OCI-LY1 (cell line): Measurements from ENCODE around the gene MYH7.
"Not testable (repeated sequence)": the region's sequence is repeated elsewhere in the genome, so short reads cannot be mapped to it uniquely, and the experiment has no call there.

Source experiments
- H2AFZ ChIP-seq: fragments of 200-600 bp; sonication (generic), shearing (Covaris generic); 2 replicates; pipeline ENCODE4 v1.6.0; 2014; ENCODE audit warnings: antibody characterized with exemption, mild to moderate bottlenecking, low read length
- H3F3A ChIP-seq: fragments of 200-600 bp; sonication (generic), shearing (Covaris generic); 2 replicates; pipeline ENCODE4 v1.6.0; 2014; ENCODE audit warnings: mild to moderate bottlenecking, antibody characterized with exemption, low read length, moderate library complexity; ENCODE audit not compliant: insufficient read depth
- H3K27ac ChIP-seq: fragments of 200-600 bp; sonication (generic); 2 replicates; pipeline ENCODE4 v1.5.1; 2014; ENCODE audit warnings: low read length, mixed run types, mild to moderate bottlenecking, low read depth; ENCODE audit not compliant: poor library complexity, severe bottlenecking
- H3K27me3 ChIP-seq: fragments of 200-600 bp; sonication (generic); 2 replicates; pipeline ENCODE4 v1.6.0; 2014; ENCODE audit warnings: antibody characterized with exemption, mild to moderate bottlenecking, low read length, moderate library complexity; ENCODE audit not compliant: insufficient read depth
- H3K36me3 ChIP-seq: fragments of 200-600 bp; sonication (generic); 2 replicates; pipeline ENCODE4 v1.6.1; 2014; ENCODE audit warnings: mild to moderate bottlenecking, antibody characterized with exemption, low read length, moderate library complexity, mixed read lengths; ENCODE audit not compliant: insufficient read depth
- H3K4me1 ChIP-seq: fragments of 200-600 bp; sonication (generic); 2 replicates; pipeline ENCODE4 v1.5.1; 2014; ENCODE audit warnings: mild to moderate bottlenecking, low read length, moderate library complexity; ENCODE audit not compliant: insufficient read depth, severe bottlenecking
- H3K4me2 ChIP-seq: fragments of 200-600 bp; sonication (generic), shearing (Covaris generic); 2 replicates; pipeline ENCODE4 v1.6.1; 2014; ENCODE audit warnings: low read length
- H3K4me3 ChIP-seq: fragments of 200-600 bp; sonication (generic); 2 replicates; pipeline ENCODE4 v1.5.1; 2014; ENCODE audit warnings: low read length, low read depth, mild to moderate bottlenecking, mixed read lengths; ENCODE audit not compliant: poor library complexity, severe bottlenecking
- H3K79me2 ChIP-seq: fragments of 200-600 bp; shearing (Covaris generic); 2 replicates; pipeline ENCODE4 v1.6.1; 2016; ENCODE audit warnings: mixed run types, low read length, mixed read lengths; ENCODE audit not compliant: insufficient read depth
- H3K9ac ChIP-seq: fragments of 200-600 bp; sonication (generic), shearing (Covaris generic); 2 replicates; pipeline ENCODE4 v1.6.1; 2014; ENCODE audit warnings: mild to moderate bottlenecking, low read length, mixed read lengths
- H3K9me2 ChIP-seq: fragments of 200-600 bp; sonication (generic), shearing (Covaris generic); 2 replicates; pipeline ENCODE4 v1.6.1; 2014; ENCODE audit warnings: low read depth, mild to moderate bottlenecking, low read length, mixed read lengths
- H3K9me3 ChIP-seq: fragments of 200-600 bp; shearing (Covaris generic); 2 replicates; pipeline ENCODE4 v1.6.1; 2014; ENCODE audit warnings: low read length, mixed read lengths
- H4K20me1 ChIP-seq: fragments of 200-600 bp; sonication (generic), shearing (Covaris generic); 2 replicates; pipeline ENCODE4 v1.6.0; 2016; ENCODE audit warnings: mild to moderate bottlenecking, low read length; ENCODE audit not compliant: insufficient read depth
- CTCF ChIP-seq: fragments of 200-600 bp; sonication (generic), shearing (Covaris generic); IDR thresholded peaks from 2 replicates; pipeline ENCODE4 v1.5.1; 2017; ENCODE audit warnings: mild to moderate bottlenecking, antibody characterized with exemption, low read length, moderate library complexity, mixed read lengths
- EZH2 ChIP-seq: fragments of 200-600 bp; sonication (generic), shearing (Covaris generic); IDR thresholded peaks from 2 replicates; pipeline ENCODE4 v1.8.0; 2017; ENCODE audit warnings: borderline replicate concordance, mixed run types, mild to moderate bottlenecking, antibody characterized with exemption, low read length, moderate library complexity, mixed read lengths

Gene MYH7

GRCh38 chr14:23460960-23461359 is 25.5 kb upstream of the MYH7 start:
- H2AFZ ChIP-seq = no peak overlapping the region
- H3K27me3 ChIP-seq = no peaks in the 10 kb centered on the region
- H3K9me3 ChIP-seq = no peaks in the 10 kb centered on the region
- H4K20me1 ChIP-seq = no peaks in the 10 kb centered on the region
- TF ChIP-seq CTCF (no peak), EZH2 (no peak)
- H3K79me2 ChIP-seq = no peaks in the 10 kb centered on the region
- no peak overlapping the region for H3K27ac ChIP-seq
- H3K9ac ChIP-seq = no peak overlapping the region
- no peaks in the 10 kb centered on the region for H3K9me2 ChIP-seq
- no peaks in the 10 kb centered on the region for H3F3A ChIP-seq
- no peaks in the 10 kb centered on the region for H3K36me3 ChIP-seq
- H3K4me3 ChIP-seq = no peak overlapping the region
- no peaks in the 10 kb centered on the region for H3K4me1 ChIP-seq
- no peak overlapping the region for H3K4me2 ChIP-seq

GRCh38 chr14:23457587-23458445 is 22.4 kb upstream of the MYH7 start:
- no peaks in the 10 kb centered on the region for H3K4me1 ChIP-seq

GRCh38 chr14:23456883-23457586 is 21.6 kb upstream of the MYH7 start:
- H3K9me3 ChIP-seq, H3K9ac ChIP-seq, H3K27me3 ChIP-seq, H3K9me2 ChIP-seq, H3K27ac ChIP-seq, H4K20me1 ChIP-seq, H2AFZ ChIP-seq, H3K36me3 ChIP-seq, H3F3A ChIP-seq, H3K4me3 ChIP-seq, H3K4me1 ChIP-seq, H3K4me2 ChIP-seq, H3K79me2 ChIP-seq: not testable (repeated sequence)
- peak; percentile 21; the same call in 1 of the 2 replicates for TF ChIP-seq CTCF

More at GRCh38 chr14:23457587-23458445, 22.4 kb upstream of the MYH7 start:
- H3K9ac ChIP-seq = no peak overlapping the region
- no peaks in the 10 kb centered on the region for H3K9me3 ChIP-seq
- no peaks in the 10 kb centered on the region for H3K9me2 ChIP-seq
- H3K4me2 ChIP-seq = no peak overlapping the region
- no peaks in the 10 kb centered on the region for H3K79me2 ChIP-seq
- no peaks in the 10 kb centered on the region for H3F3A ChIP-seq
- TF ChIP-seq EZH2 (no peak), CTCF (no peak)
- H3K27ac ChIP-seq = no peak overlapping the region
- H2AFZ ChIP-seq = no peak overlapping the region
- no peaks in the 10 kb centered on the region for H3K36me3 ChIP-seq
- H3K27me3 ChIP-seq = no peaks in the 10 kb centered on the region
- no peaks in the 10 kb centered on the region for H4K20me1 ChIP-seq
- H3K4me3 ChIP-seq = no peak overlapping the region
